ENCODE data around the gene HERPUD2. TPM values are rescaled to one million over a fixed set of nuclear protein-coding genes. Genes with fewer than 3 reads are reported as not detected.

Gene HERPUD2
- total and polyA plus RNA-seq, 2 experiments from 2014 or later: 25.5 to 28.0 TPM

DNA sequence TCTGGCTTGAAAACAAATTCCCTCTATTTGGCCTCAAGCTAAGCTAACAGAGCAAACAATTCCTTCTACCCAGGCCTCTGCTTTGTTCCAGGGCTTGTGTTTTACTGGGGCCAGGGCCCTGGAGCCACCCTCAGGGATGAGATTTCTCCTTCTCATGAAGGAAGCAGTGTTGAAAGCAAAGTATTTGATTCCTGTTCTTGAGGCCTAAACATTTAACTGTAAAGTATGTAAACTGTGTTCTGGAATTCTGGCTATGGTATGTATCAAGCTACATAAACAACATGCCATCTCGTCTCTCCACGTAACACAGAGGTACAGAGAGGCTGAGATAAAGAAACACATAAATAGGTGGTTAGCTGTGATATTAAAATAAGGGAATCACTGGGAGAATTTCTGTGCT, 81.8 kb downstream of the HERPUD2 start:
- H3K9me3 ChIP-seq (ENCODE audit: low read depth): no peaks in the 10 kb centered on the region
- no peak overlapping the region for H3K4me2 ChIP-seq
- H3K9me2 ChIP-seq (replicated peaks; ENCODE audit: insufficient read depth): no peaks in the 10 kb centered on the region
- 31% methylated on average over 2 of the region's 2 CpGs for WGBS (ENCODE audit: low lambda C conversion rate, missing lambda C conversion rate)
- H3K4me3 ChIP-seq: no peak overlapping the region
- no peaks in the 10 kb centered on the region for H3K27me3 ChIP-seq
- no peaks in the 10 kb centered on the region for H3K4me1 ChIP-seq (ENCODE audit: insufficient read depth)
- no peaks in the 10 kb centered on the region for H4K20me1 ChIP-seq (ENCODE audit: insufficient read depth, poor library complexity, severe bottlenecking)
- H3K36me3 ChIP-seq (replicated peaks; ENCODE audit: insufficient read depth, low read depth): no peaks in the 10 kb centered on the region
- no peaks in the 10 kb centered on the region for H3K79me2 ChIP-seq
- DNase-seq (ENCODE audit: low spot score): no peak
- no peak overlapping the region for H2AFZ ChIP-seq
- TF ChIP-seq EZH2phosphoT487 (IDR thresholded peaks at IDR 0.05; ENCODE audit: low read depth, severe bottlenecking, unreplicated experiment): no peak
- TF ChIP-seq, protein P1, sequence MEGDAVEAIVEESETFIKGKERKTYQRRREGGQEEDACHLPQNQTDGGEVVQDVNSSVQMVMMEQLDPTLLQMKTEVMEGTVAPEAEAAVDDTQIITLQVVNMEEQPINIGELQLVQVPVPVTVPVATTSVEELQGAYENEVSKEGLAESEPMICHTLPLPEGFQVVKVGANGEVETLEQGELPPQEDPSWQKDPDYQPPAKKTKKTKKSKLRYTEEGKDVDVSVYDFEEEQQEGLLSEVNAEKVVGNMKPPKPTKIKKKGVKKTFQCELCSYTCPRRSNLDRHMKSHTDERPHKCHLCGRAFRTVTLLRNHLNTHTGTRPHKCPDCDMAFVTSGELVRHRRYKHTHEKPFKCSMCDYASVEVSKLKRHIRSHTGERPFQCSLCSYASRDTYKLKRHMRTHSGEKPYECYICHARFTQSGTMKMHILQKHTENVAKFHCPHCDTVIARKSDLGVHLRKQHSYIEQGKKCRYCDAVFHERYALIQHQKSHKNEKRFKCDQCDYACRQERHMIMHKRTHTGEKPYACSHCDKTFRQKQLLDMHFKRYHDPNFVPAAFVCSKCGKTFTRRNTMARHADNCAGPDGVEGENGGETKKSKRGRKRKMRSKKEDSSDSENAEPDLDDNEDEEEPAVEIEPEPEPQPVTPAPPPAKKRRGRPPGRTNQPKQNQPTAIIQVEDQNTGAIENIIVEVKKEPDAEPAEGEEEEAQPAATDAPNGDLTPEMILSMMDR (IDR thresholded peaks at IDR 0.05; ENCODE audit: poor library complexity): no peak
- TF ChIP-seq EZH2 (IDR thresholded peaks at IDR 0.05; ENCODE audit: borderline replicate concordance): no peak
- no peak overlapping the region for H3K27ac ChIP-seq

DNA sequence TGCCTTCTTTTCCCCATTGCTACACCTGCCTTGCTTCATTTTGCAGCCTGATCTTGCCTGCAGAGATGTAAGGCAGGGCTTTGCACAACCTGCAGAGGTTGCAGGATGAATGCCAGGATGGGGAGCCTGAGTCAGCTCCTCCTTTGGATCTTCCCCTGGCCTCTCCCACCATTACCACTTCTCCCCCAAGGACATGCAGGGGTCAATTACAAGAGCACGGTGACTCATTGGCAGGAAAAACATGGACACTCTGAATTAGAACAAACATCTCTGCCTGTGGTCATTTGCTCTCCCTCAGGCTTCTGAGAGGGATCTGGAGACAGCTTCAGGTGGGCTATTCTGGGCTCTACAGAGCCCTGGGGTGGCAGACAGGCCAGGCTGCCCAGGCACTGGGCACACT, 89.2 kb downstream of the HERPUD2 start:
- H3K36me3 ChIP-seq (replicated peaks; ENCODE audit: insufficient read depth, low read depth): no peaks in the 10 kb centered on the region
- 42% methylated on average over 1 of the region's 1 CpG for WGBS (ENCODE audit: low lambda C conversion rate, missing lambda C conversion rate)
- H3K4me1 ChIP-seq (ENCODE audit: insufficient read depth): no peaks in the 10 kb centered on the region
- DNase-seq (ENCODE audit: low spot score): no peak
- no peaks in the 10 kb centered on the region for H3K9me3 ChIP-seq (ENCODE audit: low read depth)
- no peaks in the 10 kb centered on the region for H3K9me2 ChIP-seq (replicated peaks; ENCODE audit: insufficient read depth)
- no peak overlapping the region for H3K27ac ChIP-seq
- no peaks in the 10 kb centered on the region for H3K27me3 ChIP-seq
- no peak overlapping the region for H3K4me3 ChIP-seq
- no peaks in the 10 kb centered on the region for H3K79me2 ChIP-seq
- H4K20me1 ChIP-seq (ENCODE audit: insufficient read depth, poor library complexity, severe bottlenecking): no peaks in the 10 kb centered on the region
- TF ChIP-seq EZH2 (IDR thresholded peaks at IDR 0.05; ENCODE audit: borderline replicate concordance) (no peak), EZH2phosphoT487 (IDR thresholded peaks at IDR 0.05; ENCODE audit: low read depth, severe bottlenecking, unreplicated experiment) (no peak)
- TF ChIP-seq, protein P1 (IDR thresholded peaks at IDR 0.05; ENCODE audit: poor library complexity): no peak
- no peak overlapping the region for H2AFZ ChIP-seq
- H3K4me2 ChIP-seq: no peak overlapping the region

DNA sequence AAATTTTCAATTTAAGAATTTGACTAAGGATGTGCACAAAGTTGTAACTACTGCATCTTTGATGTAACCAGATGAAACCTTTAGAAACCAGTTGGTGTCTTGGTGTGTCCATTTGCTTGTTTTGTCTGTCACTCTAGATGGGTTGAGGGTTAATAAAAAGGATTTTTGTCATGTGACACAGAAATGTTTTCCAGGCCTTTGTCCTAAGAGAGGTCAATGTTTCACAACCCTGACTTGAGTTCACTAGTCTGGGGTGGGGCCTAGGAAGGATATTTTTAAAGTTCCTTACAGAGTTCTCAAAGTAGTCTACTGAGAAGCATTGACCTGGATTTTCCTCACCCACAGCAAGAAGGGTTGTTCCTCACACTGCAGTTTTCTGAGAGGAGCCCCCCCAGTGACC, 90.3 kb downstream of the HERPUD2 start:
- Histone ChIP-seq H3K4me3 (no peak overlapping the region), H3K4me2 (no peak overlapping the region), H3K36me3 (replicated peaks; ENCODE audit: insufficient read depth, low read depth) (no peaks in the 10 kb centered on the region), H3K9me2 (replicated peaks; ENCODE audit: insufficient read depth) (no peaks in the 10 kb centered on the region), H3K27me3 (no peaks in the 10 kb centered on the region), H4K20me1 (ENCODE audit: insufficient read depth, poor library complexity, severe bottlenecking) (no peaks in the 10 kb centered on the region), H3K4me1 (ENCODE audit: insufficient read depth) (no peaks in the 10 kb centered on the region), H3K79me2 (no peaks in the 10 kb centered on the region), H3K9me3 (ENCODE audit: low read depth) (no peaks in the 10 kb centered on the region), H2AFZ (no peak overlapping the region), H3K27ac (no peak overlapping the region)
- no peak for DNase-seq (ENCODE audit: low spot score)
- no peak for TF ChIP-seq EZH2phosphoT487 (IDR thresholded peaks at IDR 0.05; ENCODE audit: low read depth, severe bottlenecking, unreplicated experiment)
- TF ChIP-seq, protein P1 (IDR thresholded peaks at IDR 0.05; ENCODE audit: poor library complexity): no peak
- TF ChIP-seq EZH2 (IDR thresholded peaks at IDR 0.05; ENCODE audit: borderline replicate concordance): no peak

DNA sequence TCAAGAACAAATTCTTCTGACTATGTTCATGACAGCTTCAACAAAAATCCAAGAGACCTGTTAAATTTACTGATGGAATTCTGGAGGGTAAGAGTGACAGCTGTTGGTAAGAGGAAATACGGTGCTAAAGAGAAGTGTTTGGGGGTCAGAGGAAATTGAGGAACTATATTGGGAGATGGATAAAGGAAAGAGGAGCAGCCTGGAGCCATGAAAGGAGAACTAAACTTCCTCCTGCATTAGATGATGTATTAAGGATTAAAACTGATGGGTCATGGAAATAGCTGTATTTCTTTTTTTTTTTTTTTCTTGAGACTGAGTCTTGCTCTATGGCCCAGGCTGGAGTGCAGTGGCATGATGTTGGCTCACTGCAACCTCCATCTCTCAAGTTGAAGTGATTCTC, 95.3 kb downstream of the HERPUD2 start:
- no peak overlapping the region for H3K4me3 ChIP-seq
- H2AFZ ChIP-seq: no peak overlapping the region
- H3K27ac ChIP-seq: no peak overlapping the region
- H3K27me3 ChIP-seq: no peaks in the 10 kb centered on the region
- H3K4me1 ChIP-seq (ENCODE audit: insufficient read depth): no peaks in the 10 kb centered on the region
- no peak for DNase-seq (ENCODE audit: low spot score)
- H4K20me1 ChIP-seq (ENCODE audit: insufficient read depth, poor library complexity, severe bottlenecking): no peaks in the 10 kb centered on the region
- WGBS (ENCODE audit: low lambda C conversion rate, missing lambda C conversion rate): 86% methylated on average over 1 of the region's 1 CpG
- H3K4me2 ChIP-seq: no peak overlapping the region
- H3K36me3 ChIP-seq (replicated peaks; ENCODE audit: insufficient read depth, low read depth): no peaks in the 10 kb centered on the region
- no peaks in the 10 kb centered on the region for H3K79me2 ChIP-seq
- no peaks in the 10 kb centered on the region for H3K9me3 ChIP-seq (ENCODE audit: low read depth)
- H3K9me2 ChIP-seq (replicated peaks; ENCODE audit: insufficient read depth): no peaks in the 10 kb centered on the region
- TF ChIP-seq EZH2 (IDR thresholded peaks at IDR 0.05; ENCODE audit: borderline replicate concordance): no peak
- TF ChIP-seq, protein P1 (IDR thresholded peaks at IDR 0.05; ENCODE audit: poor library complexity): no peak
- TF ChIP-seq EZH2phosphoT487 (IDR thresholded peaks at IDR 0.05; ENCODE audit: low read depth, severe bottlenecking, unreplicated experiment): no peak

Measured in hepatocyte (in vitro differentiated cells).